LNCaP clone FGC (cell line): ENCODE results near the gene FGF12.

ENCODE experiments used
- DNase-seq: peaks from one replicate; pipeline ENCODE4 v3.0.0-alpha.2; 2011; ENCODE audit warnings: low read depth
- H3K4me3 ChIP-seq: 2 replicates; pipeline ENCODE4 v1.5.1; 2011; ENCODE audit warnings: mild to moderate bottlenecking, low read depth, low read length, control low read depth
- CTCF ChIP-seq: IDR thresholded peaks from 2 replicates; pipeline ENCODE4 v1.5.1; 2012; ENCODE audit warnings: mild to moderate bottlenecking; ENCODE audit not compliant: control insufficient read depth, insufficient read depth; ENCODE audit errors: extremely low read depth

The FGF12 gene

GRCh38 chr3:192651836-192652512, 75.4 kb downstream of the FGF12 start:
- no peak overlapping the region for H3K4me3 ChIP-seq
- no peak for TF ChIP-seq CTCF
- DNase-seq, result no peak

GRCh38 chr3:192645437-192645836, 81.9 kb downstream of the FGF12 start:
- H3K4me3 ChIP-seq, result no peak overlapping the region
- no peak for TF ChIP-seq CTCF
- DNase-seq, result peak; percentile 46

GRCh38 chr3:192642651-192643050, 84.7 kb downstream of the FGF12 start:
- no peak for TF ChIP-seq CTCF
- H3K4me3 ChIP-seq, result no peak overlapping the region
- DNase-seq, result no peak

- DNase-seq, result no peak
- no peak for TF ChIP-seq CTCF
- H3K4me3 ChIP-seq, result no peak overlapping the region
Measured at GRCh38 chr3:192641919-192642318, 85.4 kb downstream of the FGF12 start.

- no peak for DNase-seq
- TF ChIP-seq CTCF, result no peak
- no peak overlapping the region for H3K4me3 ChIP-seq
Measured at GRCh38 chr3:192639987-192640386, 87.4 kb downstream of the FGF12 start.

GRCh38 chr3:192637803-192638202, 89.5 kb downstream of the FGF12 start:
- DNase-seq, result no peak
- no peak for TF ChIP-seq CTCF
- no peak overlapping the region for H3K4me3 ChIP-seq
